ENCODE data around the gene OOSP4A.
"Not testable (repeated sequence)": the region's sequence is repeated elsewhere in the genome, so short reads cannot be mapped to it uniquely, and the experiment has no call there.

The OOSP4A gene

DNA sequence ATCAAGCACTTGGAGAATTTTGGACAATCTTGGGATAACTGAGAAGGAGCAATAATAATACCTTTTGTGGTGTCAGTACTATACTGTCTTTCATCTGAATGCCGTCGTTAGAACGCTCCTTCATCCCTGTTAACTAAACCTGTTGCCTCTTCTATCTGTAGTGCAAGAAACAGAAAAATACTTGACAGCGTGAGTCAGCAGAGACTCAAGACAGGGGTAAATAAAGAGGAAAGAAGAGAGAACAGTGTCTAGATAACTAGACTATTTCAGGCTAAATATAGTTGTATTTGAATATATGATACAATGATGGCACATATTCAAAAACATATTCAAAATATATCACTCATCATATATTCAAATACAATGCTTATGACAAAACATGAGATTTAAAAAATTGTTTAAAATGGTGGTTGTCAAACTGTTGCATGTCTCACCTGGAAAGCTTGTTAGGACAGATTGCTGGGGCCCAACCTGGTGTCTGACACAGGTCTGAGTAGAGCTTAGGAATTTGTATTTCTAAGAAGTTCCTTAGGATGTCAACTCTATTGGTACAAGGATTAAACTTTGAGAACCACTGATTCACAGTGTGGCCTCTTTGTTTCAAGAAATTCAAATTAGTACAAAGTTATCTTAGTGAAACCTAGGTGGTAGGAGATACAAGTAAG lies 17.4 kb downstream of the OOSP4A start:
- DNase-seq, result no peak

- DNase-seq, result not testable (repeated sequence)
Observed at GRCh38 chr11:59982037-59982436, 18.2 kb downstream of the OOSP4A start.

DNA sequence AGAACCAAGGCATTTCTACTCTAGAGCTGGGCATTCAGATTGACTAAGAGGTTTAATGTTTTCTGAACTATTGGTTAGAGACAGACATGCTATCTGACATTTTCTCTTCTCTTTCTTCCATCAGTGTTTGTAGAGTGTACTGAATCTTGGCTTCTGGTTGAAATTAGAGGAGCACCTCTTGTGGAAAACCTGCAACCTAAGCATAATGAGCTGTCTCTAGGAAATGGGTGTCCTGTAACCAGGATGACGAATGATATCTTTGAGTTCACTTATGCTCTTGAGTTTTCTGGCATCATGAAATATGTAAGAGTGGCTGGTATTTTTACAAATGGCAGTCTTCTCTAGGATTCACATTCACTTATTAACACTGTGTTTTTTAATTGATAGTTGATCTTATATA lies 19.4 kb downstream of the OOSP4A start:
- no peak for DNase-seq

DNA sequence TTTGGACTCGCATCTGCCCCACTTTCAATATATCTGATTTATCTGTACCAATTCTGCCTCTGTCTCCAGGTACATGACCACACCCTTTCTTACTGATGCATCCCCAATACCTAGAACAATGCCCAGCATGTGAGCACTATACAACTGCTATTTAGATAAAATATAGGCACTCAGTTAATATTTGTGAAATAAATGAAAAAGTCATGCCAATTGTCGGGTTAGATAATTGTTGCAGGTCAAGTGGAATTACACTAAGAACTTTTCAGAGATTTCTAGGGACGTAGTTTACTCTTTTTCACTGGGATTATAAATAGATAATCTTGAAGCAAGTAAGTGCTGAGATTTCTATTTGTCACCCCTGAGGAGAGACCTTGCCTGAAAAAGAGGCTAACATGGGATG lies 20.5 kb downstream of the OOSP4A start:
- no peak for DNase-seq

GRCh38 chr11:59990421-59990820 lies 26.6 kb downstream of the OOSP4A start:
- DNase-seq, result no peak

DNA sequence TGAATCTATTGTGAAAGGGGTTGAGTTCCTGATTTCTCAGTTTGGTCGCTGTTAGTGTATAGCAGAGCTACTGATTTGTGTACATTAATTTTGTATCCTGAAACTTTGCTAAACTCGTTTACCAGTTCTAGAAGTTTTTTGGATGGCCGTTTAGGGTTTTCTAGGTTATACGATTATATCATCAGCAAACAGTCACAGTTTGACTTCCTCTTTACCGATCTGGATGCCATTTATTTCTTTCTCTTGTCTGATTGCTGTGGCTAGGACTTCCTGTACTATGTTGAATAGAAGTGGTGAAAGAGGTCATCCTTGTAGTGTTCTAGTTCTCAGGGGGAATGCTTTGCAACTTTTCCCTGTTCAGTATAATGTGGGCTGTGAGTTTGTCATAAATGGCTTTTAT lies 28.6 kb downstream of the OOSP4A start:
- no peak for DNase-seq

GRCh38 chr11:59997800-59998199 lies 34.0 kb downstream of the OOSP4A start:
- DNase-seq, result no peak

GRCh38 chr11:59999691-60000090 lies 35.9 kb downstream of the OOSP4A start:
- DNase-seq, result no peak

- no peak for DNase-seq
Observed at GRCh38 chr11:60003729-60004128, 39.9 kb downstream of the OOSP4A start.

DNA sequence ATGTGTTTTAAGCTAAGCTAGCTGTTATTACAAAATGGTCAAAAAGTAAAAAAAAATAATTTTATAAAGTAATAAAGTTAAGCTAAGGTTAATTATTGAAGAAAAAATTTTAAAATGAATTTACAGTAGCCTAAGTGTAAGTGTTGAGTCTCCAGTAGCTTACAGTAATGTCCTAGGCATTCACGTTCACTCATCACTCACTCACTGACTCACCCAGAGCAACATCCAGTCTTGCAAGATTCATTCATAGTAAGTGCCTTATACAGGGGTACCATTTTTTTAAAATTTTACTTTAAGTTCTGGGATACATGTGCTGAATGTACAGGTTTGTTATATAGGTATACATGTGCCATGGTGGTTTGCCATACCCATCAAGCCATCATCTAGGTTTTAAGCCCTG lies 41.5 kb downstream of the OOSP4A start:
- no peak for DNase-seq

GRCh38 chr11:60016881-60017280 lies 53.0 kb downstream of the OOSP4A start, which contains the start of gene OOSP4B:
Gene OOSP4B (plus strand): TSS chr11:60017181.
- DNase-seq, result no peak

- DNase-seq, result no peak
Observed at GRCh38 chr11:60018058-60018457, 54.2 kb downstream of the OOSP4A start.
